ENCODE data around the gene AP1M2.
"Not testable (repeated sequence)": the region's sequence is repeated elsewhere in the genome, so short reads cannot be mapped to it uniquely, and the experiment has no call there.

The AP1M2 gene

GRCh38 chr19:10601999-10602329 lies 14.9 kb upstream of the AP1M2 start:
- DNase-seq (ENCODE audit: low read depth): no peak

- DNase-seq (ENCODE audit: low read depth): no peak
These were observed 13.0 kb upstream of the AP1M2 start for GRCh38 chr19:10600149-10600548.

- DNase-seq (ENCODE audit: low read depth): no peak
These were observed 6.9 kb upstream of the AP1M2 start for GRCh38 chr19:10593820-10594637.

- DNase-seq (ENCODE audit: low read depth): no peak
These were observed 6.0 kb upstream of the AP1M2 start for GRCh38 chr19:10593148-10593547.

GRCh38 chr19:10587839-10588150 lies 683 bp upstream of the AP1M2 start:
- DNase-seq (ENCODE audit: low read depth): no peak

- no peak for DNase-seq (ENCODE audit: low read depth)
These were observed 716 bp downstream of the AP1M2 start for GRCh38 chr19:10586396-10586795.

GRCh38 chr19:10583036-10583776 lies 3.9 kb downstream of the AP1M2 start:
- no peak for DNase-seq (ENCODE audit: low read depth)

- DNase-seq (ENCODE audit: low read depth): no peak
These were observed 5.0 kb downstream of the AP1M2 start for GRCh38 chr19:10582091-10582490.

- DNase-seq (ENCODE audit: low read depth): peak; percentile 81
These were observed 6.0 kb downstream of the AP1M2 start for GRCh38 chr19:10580979-10581631.

GRCh38 chr19:10577951-10578350 lies 9.2 kb downstream of the AP1M2 start:
- DNase-seq (ENCODE audit: low read depth): no peak

- DNase-seq (ENCODE audit: low read depth): no peak
These were observed 11.9 kb downstream of the AP1M2 start for GRCh38 chr19:10575011-10575716.

GRCh38 chr19:10574462-10574861 lies 12.7 kb downstream of the AP1M2 start:
- DNase-seq (ENCODE audit: low read depth): no peak

GRCh38 chr19:10573793-10574192 lies 13.3 kb downstream of the AP1M2 start:
- not testable (repeated sequence) for DNase-seq (ENCODE audit: low read depth)

- peak; percentile 99 for DNase-seq (ENCODE audit: low read depth)
These were observed 18.1 kb downstream of the AP1M2 start, which contains the start of gene CDKN2D for GRCh38 chr19:10568826-10569651. TSS of gene CDKN2D (minus strand) at chr19:10568979. CDS start at chr19:10568653, 326 bp downstream.

GRCh38 chr19:10568062-10568825 lies 18.9 kb downstream of the AP1M2 start:
- peak; percentile 54 for DNase-seq (ENCODE audit: low read depth)

- DNase-seq (ENCODE audit: low read depth): no peak
These were observed 19.5 kb downstream of the AP1M2 start for GRCh38 chr19:10567656-10568055.

GRCh38 chr19:10566658-10567410 lies 20.3 kb downstream of the AP1M2 start:
- no peak for DNase-seq (ENCODE audit: low read depth)

- no peak for DNase-seq (ENCODE audit: low read depth)
These were observed 20.8 kb downstream of the AP1M2 start for GRCh38 chr19:10566408-10566657.

- DNase-seq (ENCODE audit: low read depth): peak; percentile 97
These were observed 21.3 kb downstream of the AP1M2 start, which contains the start of gene KRI1 for GRCh38 chr19:10565567-10566407. TSS of gene KRI1 (minus strand) at chr19:10566010. CDS start at chr19:10565999, 11 bp downstream.
